ENCODE results near the gene TUBB4A.

GRCh38 chr19:6473647-6474046 is 28.5 kb downstream of the TUBB4A start:
- TF ChIP-seq CTCF (IDR thresholded peaks at IDR 0.05; ENCODE audit: borderline replicate concordance, extremely low read depth, low read length, poor library complexity, severe bottlenecking) (no peak), EZH2 (IDR thresholded peaks at IDR 0.05; ENCODE audit: borderline replicate concordance, low read depth, low read length, severe bottlenecking) (no peak)

All from DND-41 (cell line).